ENCODE data around the gene NODAL. TPM values are rescaled to one million over a fixed set of nuclear protein-coding genes. Genes with fewer than 3 reads are reported as not detected.
A peak's percentile ranks its signal among the peaks of the same experiment; 100 is the strongest.

The NODAL gene
- total RNA-seq, 1 donor: not detected

GRCh38 chr10:70432561-70433263 is 8.8 kb downstream of the NODAL start:
- no peak overlapping the region for H3K4me3 ChIP-seq (ENCODE audit: low read depth, low read length)
- no peak for TF ChIP-seq CTCF (IDR thresholded peaks at IDR 0.05; ENCODE audit: insufficient read depth, low read length)
- DNase-seq (ENCODE audit: low read depth): no peak

- DNase-seq (ENCODE audit: low read depth): no peak
- TF ChIP-seq CTCF (IDR thresholded peaks at IDR 0.05; ENCODE audit: insufficient read depth, low read length): no peak
- H3K4me3 ChIP-seq (ENCODE audit: low read depth, low read length): no peak overlapping the region
Observed at GRCh38 chr10:70432101-70432500, 9.4 kb downstream of the NODAL start.

GRCh38 chr10:70430493-70431445 is 10.7 kb downstream of the NODAL start:
- no peak for TF ChIP-seq CTCF (IDR thresholded peaks at IDR 0.05; ENCODE audit: insufficient read depth, low read length)
- peak; percentile 67 for DNase-seq (ENCODE audit: low read depth)
- H3K4me3 ChIP-seq (ENCODE audit: low read depth, low read length): no peak overlapping the region

GRCh38 chr10:70426823-70427222 is 14.7 kb downstream of the NODAL start:
- DNase-seq (ENCODE audit: low read depth): no peak
- H3K4me3 ChIP-seq (ENCODE audit: low read depth, low read length): no peak overlapping the region
- TF ChIP-seq CTCF (IDR thresholded peaks at IDR 0.05; ENCODE audit: insufficient read depth, low read length): no peak

- H3K4me3 ChIP-seq (ENCODE audit: low read depth, low read length): no peak overlapping the region
Observed at GRCh38 chr10:70425096-70425495, 16.4 kb downstream of the NODAL start.

GRCh38 chr10:70424320-70424719 is 17.2 kb downstream of the NODAL start:
- TF ChIP-seq CTCF (IDR thresholded peaks at IDR 0.05; ENCODE audit: insufficient read depth, low read length): no peak
- H3K4me3 ChIP-seq (ENCODE audit: low read depth, low read length): no peak overlapping the region
- no peak for DNase-seq (ENCODE audit: low read depth)

More at GRCh38 chr10:70425096-70425495, 16.4 kb downstream of the NODAL start:
- no peak for TF ChIP-seq CTCF (IDR thresholded peaks at IDR 0.05; ENCODE audit: insufficient read depth, low read length)
- no peak for DNase-seq (ENCODE audit: low read depth)
